Activated CD4-positive, alpha-beta T cell treated with anti-CD3 and anti-CD28 coated beads, Interleukin-2, amount 50 U/mL, for 16 hours (primary cell): Measurements from ENCODE around the gene NMNAT3.
"Not testable (repeated sequence)": the region's sequence is repeated elsewhere in the genome, so short reads cannot be mapped to it uniquely, and the experiment has no call there.

Source experiments
- DNase-seq: peaks from one replicate; pipeline ENCODE4 v3.0.0-alpha.2; 2020

Gene NMNAT3

DNA sequence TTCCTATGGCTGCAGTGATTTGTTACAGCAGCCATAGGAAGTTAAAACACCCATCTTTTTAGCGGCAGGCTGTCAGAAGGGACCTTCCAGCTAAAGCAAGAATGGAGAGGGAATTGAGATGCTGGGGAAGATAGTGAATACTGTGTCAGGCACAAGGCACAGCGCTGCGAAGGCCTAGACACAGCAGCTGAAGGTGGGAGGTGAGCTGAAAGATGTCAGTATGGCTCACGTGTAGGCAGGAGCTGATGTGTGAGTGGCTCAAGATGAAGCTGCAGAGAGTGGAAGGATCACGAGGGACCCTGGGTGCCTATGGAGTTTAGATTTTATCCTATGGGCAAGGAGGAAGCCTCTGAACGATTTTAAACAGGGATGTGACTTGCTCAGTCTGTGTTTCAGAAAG, 44.3 kb downstream of the NMNAT3 start:
- no peak for DNase-seq

- no peak for DNase-seq
Observed at GRCh38 chr3:139630542-139630941, 47.2 kb downstream of the NMNAT3 start.

- peak; percentile 49 for DNase-seq
Observed at GRCh38 chr3:139629033-139629432, 48.7 kb downstream of the NMNAT3 start.

DNA sequence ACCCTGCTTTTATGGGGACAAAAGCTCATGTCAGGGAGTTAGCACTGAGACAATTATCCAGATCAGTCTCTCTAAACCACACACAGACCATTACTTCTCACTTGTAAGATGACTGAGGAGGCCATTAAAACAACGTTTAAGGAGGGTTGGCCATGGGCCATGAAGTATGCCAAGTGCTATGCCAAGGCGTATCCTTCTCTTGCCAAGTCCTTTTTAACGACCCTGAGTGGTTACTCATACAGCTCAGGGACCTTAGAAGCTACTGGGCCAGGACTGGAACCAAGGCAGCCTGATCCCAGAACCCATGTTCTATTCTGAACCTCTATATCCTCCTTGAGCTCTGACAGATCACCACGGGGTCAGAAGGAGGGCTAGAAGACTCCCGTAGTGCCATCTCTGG, 50.0 kb downstream of the NMNAT3 start:
- DNase-seq, result no peak

- DNase-seq, result no peak
Observed at GRCh38 chr3:139620438-139620837, 57.3 kb downstream of the NMNAT3 start.

- no peak for DNase-seq
Observed at GRCh38 chr3:139619484-139619883, 58.3 kb downstream of the NMNAT3 start.

DNA sequence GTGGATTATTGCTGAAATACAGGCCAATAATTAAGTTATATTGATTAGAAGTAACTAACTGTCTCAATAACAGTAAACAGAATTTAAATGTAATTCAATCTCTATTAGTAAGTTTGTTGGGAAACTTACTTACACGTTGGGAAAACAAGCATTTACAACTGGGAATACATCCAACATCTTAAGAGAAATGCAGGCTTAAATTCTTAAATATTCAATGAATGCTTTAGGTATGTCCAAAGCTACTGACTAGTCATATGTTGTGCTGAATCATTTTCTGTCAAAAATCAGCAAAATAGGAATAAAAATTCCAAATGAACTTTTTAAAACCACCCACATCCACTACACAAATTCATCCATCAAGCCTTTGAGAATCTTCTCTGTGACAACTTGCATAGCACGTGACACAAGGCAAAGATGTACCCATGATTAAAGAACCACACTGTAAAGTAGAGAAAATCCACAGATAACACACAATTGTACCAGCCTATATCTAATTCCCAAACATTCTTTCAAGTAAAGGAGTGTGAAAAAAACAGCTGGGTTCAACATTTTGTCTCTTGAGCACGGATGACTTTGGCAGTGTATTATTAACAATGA, 60.0 kb downstream of the NMNAT3 start:
- no peak for DNase-seq

- DNase-seq, result no peak
Observed at GRCh38 chr3:139611528-139611927, 66.2 kb downstream of the NMNAT3 start.

GRCh38 chr3:139610886-139611285, 66.9 kb downstream of the NMNAT3 start:
- DNase-seq, result no peak

DNA sequence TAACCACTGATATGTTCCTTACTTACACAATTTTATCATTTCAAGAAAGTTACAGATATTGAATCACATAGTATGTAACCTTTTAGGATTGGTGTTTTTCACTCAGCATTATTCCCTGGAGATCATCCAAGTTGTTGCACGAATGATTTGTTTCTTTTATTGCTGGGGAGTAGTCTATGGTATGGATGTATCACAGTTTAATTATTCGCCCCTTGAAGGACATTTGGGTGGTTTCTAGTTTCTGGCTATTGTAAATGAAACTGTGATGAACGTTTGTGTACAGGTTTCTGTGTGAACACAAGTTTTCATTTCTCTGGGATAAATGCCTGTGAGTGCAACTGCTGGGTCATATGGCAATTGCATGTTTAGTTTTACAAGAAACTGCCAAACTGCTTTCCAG, 68.8 kb downstream of the NMNAT3 start:
- DNase-seq, result no peak

GRCh38 chr3:139608108-139608380, 69.7 kb downstream of the NMNAT3 start:
- no peak for DNase-seq

DNA sequence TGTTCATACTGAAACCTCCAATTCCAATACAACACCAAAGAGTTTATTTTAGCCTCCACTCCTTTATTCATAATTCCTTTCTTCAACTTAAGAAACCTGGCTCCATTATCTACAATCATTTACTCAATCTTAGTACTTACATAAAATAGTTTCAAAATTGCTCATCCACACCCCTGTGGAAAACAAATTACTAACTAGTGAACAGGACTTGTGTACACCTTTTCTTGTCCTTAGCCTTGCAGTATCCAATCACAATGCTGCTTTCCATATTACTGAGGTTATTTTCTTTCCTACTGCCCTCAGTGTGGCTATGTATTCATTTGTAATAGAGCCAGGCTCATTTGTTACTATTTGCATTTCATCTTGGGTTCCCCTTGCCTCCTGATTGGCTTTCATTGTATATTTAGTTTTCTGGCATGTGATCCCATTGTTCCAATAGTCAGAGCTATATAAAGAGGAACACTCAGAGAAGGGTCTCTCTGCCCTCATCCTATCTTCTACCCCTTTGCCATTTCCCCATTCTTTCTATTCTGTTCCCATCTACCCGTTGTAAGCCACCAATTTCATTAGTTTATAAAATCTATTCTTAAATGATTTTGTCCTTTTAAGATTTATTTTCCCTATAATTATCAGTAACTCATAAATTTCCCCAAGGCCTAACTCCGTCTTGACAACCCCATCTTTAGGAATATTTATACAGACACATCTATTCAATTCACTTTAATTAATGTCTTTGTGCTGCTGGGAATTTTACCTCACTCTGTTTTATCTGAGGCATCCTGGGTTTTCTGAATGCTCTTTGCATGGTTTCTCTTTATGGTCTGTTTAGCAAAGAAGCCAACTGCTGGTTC, 70.3 kb downstream of the NMNAT3 start:
- DNase-seq, result no peak

DNA sequence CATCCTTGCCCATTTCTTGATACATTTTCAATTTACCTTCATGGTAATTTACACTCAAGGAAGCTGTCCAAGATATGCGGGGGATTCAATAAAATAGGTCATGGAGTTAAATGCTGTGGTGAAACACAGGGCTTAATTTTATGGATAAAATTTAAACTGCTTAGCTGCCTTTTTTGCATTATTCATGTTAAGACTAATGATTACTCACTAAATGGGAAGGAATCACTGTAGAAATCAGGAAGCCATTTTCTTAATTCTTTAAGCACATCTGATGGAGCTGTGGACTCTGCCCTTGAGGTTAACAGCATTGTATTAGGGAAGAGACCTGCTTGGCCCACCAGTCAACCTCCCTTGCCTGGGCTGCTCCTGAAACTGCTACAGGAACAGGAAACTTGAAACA, 75.8 kb downstream of the NMNAT3 start:
- DNase-seq, result no peak

- DNase-seq, result no peak
Observed at GRCh38 chr3:139601191-139601961, 76.4 kb downstream of the NMNAT3 start.

DNA sequence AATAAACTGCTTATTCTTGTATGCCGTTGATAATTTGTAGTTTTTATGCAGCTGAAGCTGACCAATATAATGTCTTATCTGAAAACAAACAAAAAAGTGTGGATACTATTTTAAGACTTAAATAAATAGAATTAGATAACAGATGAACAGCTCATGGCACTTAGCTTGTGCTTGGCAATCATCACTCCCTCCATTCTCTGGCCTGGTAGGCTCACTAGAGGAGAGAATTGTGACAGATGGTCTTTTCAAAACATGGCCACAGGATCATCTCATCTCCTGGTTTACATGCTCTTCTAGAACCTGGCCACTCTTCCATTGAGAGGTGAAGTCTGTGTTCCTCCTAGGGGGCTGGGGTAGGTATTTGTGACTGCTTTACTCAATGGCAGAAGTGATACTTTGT, 79.8 kb downstream of the NMNAT3 start:
- no peak for DNase-seq

DNA sequence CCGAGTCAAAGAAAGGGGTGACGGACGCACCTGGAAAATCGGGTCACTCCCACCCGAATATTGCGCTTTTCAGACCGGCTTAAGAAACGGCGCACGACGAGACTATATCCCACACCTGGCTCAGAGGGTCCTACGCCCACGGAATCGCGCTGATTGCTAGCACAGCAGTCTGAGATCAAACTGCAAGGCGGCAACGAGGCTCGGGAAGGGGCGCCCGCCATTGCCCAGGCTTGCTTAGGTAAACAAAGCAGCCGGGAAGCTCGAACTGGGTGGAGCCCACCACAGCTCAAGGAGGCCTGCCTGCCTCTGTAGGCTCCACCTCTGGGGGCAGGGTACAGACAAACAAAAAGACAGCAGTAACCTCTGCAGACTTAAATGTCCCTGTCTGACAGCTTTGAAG, 86.6 kb downstream of the NMNAT3 start:
- DNase-seq, result not testable (repeated sequence)

GRCh38 chr3:139588450-139588849, 89.3 kb downstream of the NMNAT3 start:
- DNase-seq, result no peak

- no peak for DNase-seq
Observed at GRCh38 chr3:139587797-139588196, 90.0 kb downstream of the NMNAT3 start.

- no peak for DNase-seq
Observed at GRCh38 chr3:139586420-139587017, 91.3 kb downstream of the NMNAT3 start.

GRCh38 chr3:139585820-139586219, 92.0 kb downstream of the NMNAT3 start:
- no peak for DNase-seq

DNA sequence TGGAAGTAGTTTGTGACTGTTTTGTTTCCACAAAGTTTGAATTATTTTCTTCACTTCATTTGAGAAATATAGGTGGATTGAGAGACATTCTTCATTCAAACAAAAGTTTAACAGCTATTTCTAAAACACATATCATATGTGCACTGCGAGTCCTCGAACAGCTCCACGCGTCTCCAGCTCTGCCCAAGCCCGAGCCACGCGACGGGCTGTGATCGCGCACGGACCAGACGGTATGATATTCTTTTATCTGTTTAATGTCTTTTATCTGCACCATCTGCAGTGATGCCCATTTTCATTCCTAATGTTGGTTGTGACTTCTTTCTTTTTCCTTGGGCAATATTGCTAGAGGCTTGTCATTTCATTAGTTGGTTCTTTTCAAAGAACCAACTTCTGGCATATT, 94.1 kb downstream of the NMNAT3 start:
- DNase-seq, result not testable (repeated sequence)

- no peak for DNase-seq
Observed at GRCh38 chr3:139578783-139579182, 99.0 kb downstream of the NMNAT3 start.

DNA sequence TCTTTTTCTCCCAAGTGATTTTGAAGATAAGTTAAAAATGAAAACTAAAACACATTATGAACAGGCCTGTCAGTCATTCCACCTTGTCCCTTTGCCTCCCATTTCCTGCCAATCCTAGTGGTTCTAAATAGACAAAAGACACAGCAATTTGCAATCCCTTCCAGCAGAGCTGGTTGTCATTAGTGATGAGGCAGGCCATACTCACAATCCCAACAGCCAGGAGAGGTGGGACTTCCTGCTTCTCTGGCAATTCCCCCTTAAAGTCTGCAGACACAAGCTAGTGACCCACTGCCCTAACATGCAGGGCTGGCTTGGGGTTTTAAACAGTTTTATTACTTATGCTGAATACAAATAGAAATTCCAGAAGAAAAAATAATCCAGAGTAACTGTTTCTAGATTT, 99.9 kb downstream of the NMNAT3 start:
- DNase-seq, result no peak

DNA sequence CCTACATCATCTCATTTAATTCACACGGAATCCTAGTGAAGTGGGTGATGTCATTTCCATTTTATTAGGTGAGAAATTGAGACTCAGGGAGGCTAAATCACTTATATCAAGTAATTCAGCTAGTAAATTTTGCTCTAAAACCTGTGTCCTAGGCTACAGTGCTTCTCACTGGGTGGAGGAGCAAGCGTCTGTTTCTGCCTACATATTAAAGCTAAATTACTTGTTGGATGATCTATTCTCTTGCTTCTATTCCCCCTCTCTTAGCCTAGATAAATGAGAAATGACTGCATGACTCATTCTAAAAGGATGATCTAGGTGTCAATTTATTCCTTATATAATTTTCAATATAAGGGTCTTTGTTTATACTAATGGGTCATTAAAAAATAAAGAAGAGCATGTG, 100.4 kb downstream of the NMNAT3 start:
- no peak for DNase-seq
